ENCODE data around the gene NAA10.

GRCh38 chrX:153906126-153906917 lies 28.5 kb downstream of the NAA10 start:
- TF ChIP-seq POLR2A (IDR thresholded peaks at IDR 0.05; ENCODE audit: low read length), result no peak
- no peak for TF ChIP-seq NFE2L2 (conservative IDR thresholded peaks at IDR 0.05; ENCODE audit: low read length)
- no peak for TF ChIP-seq RFX5 (IDR thresholded peaks at IDR 0.05)
- TF ChIP-seq, protein P1, sequence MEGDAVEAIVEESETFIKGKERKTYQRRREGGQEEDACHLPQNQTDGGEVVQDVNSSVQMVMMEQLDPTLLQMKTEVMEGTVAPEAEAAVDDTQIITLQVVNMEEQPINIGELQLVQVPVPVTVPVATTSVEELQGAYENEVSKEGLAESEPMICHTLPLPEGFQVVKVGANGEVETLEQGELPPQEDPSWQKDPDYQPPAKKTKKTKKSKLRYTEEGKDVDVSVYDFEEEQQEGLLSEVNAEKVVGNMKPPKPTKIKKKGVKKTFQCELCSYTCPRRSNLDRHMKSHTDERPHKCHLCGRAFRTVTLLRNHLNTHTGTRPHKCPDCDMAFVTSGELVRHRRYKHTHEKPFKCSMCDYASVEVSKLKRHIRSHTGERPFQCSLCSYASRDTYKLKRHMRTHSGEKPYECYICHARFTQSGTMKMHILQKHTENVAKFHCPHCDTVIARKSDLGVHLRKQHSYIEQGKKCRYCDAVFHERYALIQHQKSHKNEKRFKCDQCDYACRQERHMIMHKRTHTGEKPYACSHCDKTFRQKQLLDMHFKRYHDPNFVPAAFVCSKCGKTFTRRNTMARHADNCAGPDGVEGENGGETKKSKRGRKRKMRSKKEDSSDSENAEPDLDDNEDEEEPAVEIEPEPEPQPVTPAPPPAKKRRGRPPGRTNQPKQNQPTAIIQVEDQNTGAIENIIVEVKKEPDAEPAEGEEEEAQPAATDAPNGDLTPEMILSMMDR (IDR thresholded peaks at IDR 0.05), result no peak
- no peak for TF ChIP-seq ZFP36 (IDR thresholded peaks at IDR 0.05; ENCODE audit: borderline replicate concordance, partially characterized antibody)

All from A549 (cell line).